ENCODE measurements around the gene TRAF2.

The TRAF2 gene

DNA sequence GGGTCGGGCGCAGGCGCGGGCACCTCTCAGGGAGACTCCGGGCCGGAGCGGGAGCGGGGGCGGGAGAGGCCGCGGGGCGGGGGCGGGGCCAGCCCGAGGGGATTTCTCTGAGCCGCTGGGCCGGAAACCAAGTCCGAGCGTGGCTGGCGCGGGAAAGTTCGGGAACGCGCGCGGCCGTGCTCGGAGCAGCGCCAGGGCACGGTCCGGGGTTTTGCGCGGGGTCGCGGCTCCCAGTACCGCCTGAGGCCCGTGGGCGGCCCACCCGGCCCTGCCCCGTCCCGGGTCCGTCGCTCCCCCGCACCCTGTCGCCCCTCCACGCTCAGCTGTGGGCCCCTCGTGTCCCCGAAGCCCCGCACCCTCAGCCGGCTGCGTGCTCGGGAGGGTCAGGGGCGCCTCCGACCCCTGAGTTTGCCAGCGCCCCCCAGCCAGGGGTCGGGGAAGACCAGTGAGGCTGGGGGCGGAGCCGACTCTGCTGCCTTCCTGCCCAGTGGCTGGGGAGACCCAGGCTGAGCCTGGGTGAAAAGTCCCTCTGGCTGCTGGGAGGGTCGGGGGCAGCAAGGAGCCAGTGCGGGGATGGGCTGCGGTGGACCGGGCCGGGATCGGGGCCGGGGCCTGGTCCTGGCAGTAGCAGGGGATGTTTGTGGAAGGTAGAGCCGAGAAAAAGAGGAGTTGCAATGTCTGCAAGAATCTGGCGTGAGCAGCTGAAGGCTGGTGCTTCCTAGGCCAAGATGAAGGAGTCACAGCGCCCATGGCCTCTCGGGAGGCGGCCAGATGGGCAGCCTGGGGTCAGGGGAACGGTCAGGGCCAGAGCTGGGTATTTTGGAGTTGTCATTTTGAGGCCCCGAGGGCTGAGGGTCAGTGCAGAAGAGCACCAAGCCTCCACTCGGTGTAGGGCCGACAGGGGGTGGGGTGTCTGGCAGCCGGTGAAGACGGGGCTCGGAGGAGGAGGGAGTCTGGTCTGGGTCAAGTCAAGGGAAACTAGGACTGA is 588 bp downstream of the TRAF2 start:
- no peak for DNase-seq

- DNase-seq = no peak
These were observed 2.1 kb downstream of the TRAF2 start for GRCh38 chr9:136888454-136888853.

- DNase-seq = no peak
These were observed 3.5 kb downstream of the TRAF2 start for GRCh38 chr9:136889858-136890257.

- no peak for DNase-seq
These were observed 4.3 kb downstream of the TRAF2 start for GRCh38 chr9:136890661-136891060.

DNA sequence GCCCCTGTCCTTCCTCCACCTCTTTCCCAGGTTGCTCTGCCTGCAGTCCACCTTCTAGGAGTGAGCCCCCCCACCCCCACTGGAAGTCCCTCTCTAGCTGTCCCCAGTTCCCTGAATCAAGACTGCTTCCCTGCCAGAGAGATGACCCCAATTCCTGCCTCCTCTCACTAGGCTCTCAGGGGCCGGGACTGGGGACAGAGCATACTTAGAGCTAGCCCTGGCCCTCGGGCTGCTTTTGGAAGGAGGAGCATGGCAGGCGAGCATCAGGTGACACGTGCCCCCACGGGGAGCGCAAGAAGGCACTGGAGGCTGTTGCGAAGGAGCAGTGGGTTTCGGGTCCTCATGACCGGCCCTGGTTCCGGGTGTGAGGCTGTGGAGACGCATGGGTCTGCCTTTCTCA is 9.7 kb downstream of the TRAF2 start:
- DNase-seq = no peak

GRCh38 chr9:136898483-136899100 is 12.3 kb downstream of the TRAF2 start:
- no peak for DNase-seq

GRCh38 chr9:136899196-136899595 is 12.9 kb downstream of the TRAF2 start:
- no peak for DNase-seq

GRCh38 chr9:136900556-136900955 is 14.2 kb downstream of the TRAF2 start:
- no peak for DNase-seq

- no peak for DNase-seq
These were observed 14.7 kb downstream of the TRAF2 start for GRCh38 chr9:136900988-136901515.

DNA sequence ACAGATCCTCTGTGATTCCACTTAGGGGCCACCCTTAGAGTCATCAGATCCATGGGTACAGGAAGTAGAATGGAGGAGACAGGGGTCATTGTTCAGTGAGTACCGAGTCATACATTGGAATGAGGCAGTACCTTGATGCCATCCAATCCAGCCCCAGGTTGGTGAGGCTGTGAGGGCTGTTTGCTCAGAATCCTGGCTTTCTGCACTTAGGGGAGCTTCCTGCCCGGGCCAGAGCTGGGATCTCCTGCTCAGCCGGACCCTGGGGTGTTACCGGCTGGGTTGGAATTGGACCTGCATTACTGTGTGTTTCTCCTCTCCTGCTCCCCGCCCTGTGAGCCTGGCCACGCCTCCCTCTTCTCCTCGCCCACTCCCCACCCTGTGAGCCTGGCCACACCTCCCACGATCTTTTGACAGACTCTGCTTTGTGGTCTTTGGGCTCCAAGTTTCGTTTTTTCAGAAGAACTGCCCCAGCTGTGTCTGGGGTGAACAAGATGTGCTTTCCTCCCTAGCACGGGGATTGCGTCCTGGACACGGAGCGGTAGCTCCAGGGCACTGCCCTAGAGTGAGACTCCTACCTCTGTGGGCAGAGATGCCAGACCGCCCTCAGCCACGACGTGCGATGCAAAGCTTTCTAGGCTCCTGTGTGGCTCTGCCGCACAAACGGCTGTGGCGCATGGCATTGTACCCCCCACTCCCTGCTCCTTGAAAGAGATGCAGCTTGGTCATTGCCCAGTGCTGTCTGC is 15.4 kb downstream of the TRAF2 start:
- no peak for DNase-seq

- no peak for DNase-seq
These were observed 16.0 kb downstream of the TRAF2 start for GRCh38 chr9:136902259-136902821.

- no peak for DNase-seq
These were observed 16.8 kb downstream of the TRAF2 start for GRCh38 chr9:136903041-136903554.

- DNase-seq = no peak
These were observed 19.9 kb downstream of the TRAF2 start for GRCh38 chr9:136906266-136906665.

GRCh38 chr9:136907011-136907914 is 20.9 kb downstream of the TRAF2 start:
- no peak for DNase-seq

- no peak for DNase-seq
These were observed 24.0 kb downstream of the TRAF2 start for GRCh38 chr9:136910197-136910900.

- no peak for DNase-seq
These were observed 24.6 kb downstream of the TRAF2 start for GRCh38 chr9:136910901-136911245.

DNA sequence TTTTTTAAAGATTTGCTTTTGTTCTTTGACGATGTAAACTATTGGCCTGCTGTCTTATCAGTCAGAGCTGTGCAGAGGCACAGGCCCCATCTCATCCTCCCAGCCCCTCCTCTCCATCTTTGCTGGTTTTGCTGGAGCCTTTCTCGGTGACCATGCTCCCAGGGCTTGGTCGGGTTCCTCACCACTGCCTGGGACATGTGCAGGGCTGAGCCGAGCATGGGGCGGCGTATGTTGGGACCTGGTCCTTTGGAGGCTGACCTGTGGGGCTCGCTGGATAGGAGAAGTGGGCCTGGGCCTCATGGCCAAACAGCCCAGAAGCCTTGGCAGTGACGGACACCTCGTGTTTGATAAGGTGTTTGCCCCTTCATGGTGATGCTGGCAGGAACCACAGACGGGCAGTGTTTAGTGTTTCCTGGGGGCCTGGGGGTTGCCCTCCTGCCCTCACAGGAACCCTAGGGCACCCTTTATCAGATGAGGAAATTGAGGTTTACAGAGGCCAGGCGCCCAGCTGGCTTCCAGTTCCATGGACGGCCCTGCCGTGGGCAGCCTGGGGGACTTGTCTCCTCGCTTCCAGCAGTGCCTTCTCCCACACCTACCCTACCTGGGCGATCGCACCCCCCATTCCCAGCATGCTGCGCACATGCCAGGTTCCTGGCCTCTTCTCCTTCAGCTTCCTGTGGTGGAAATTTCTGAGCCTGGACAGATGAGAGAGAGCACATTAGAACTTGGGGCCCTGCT is 27.6 kb downstream of the TRAF2 start:
- DNase-seq = no peak

DNA sequence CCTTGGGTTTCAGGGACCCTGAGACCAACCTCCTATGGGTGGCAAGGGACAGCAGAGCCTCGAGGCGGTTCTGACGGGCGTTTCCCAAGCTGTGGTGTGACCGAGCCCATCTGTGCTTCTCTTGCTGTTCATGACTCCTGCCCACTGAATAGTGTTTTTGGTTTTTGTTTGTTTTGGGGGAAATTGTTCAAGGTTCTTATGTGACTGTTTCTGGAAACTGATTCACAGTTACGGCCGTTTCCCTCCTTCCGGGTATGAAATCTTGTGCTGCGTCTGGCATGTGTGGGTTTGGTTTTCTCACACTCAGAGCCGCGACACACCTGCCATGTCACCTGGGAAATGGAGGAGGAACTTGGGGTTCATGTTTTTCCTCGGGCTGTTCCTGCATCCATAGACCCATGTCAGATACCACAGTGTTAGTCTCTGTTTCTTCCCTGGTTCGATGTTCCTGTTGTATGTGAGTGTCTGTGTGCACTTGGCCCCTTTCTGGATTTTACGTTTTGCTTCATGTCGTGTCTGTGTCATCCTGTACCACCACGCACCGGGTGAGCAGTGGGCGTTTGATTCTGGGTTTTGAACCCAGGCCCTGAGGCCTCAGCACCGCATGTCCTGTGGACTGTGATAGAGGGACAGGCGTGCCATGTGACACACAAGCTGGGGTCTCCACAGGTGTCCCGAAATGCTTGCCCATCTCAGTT is 29.5 kb downstream of the TRAF2 start:
- no peak for DNase-seq

DNA sequence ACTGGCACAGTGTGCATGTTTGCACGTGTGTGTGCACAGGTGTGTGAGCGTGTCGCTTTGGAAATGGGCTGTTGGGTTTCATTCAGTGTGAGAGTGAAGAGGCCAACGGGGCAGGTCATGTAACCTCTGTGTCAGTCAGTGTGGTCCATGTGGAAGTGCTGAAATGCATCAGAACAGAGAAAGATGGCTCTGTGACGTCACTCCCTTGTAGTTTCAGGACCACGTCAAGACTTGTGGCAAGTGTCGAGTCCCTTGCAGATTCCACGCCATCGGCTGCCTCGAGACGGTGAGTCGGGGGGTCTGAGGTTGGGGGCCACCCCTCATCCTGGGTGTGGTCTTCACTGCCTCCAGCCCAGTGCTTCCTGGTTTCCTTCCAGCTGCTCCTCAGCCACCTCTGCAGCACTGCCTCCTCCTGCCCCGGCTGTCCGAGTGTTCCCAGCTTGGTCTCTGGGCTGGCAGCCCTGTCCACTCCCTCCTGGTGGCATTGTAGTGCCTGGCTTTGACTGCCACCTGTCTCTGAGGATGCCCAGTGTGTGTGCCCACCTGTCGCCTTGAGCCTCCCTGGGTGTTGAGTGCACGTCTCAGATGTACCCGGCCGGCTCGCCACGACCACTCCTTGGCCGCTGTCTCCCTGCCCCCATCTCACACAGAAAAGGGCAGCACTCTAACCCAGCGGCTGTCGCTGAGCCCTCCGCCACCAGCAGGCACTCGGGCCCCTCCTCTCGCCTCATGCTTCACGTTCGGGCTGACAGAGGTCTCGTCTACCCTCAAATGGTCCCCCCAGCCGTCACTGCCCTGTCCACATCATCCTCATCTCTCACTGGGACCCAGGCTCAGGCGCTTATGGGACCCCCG is 30.2 kb downstream of the TRAF2 start:
- no peak for DNase-seq
